ENCODE measurements around the gene NUDT2. TPM values are rescaled to one million over a fixed set of nuclear protein-coding genes. Genes with fewer than 3 reads are reported as not detected.

NUDT2 gene
- polyA plus RNA-seq, 1 of the 3 experiments (the other 2 are of a cell fraction): 47.8 TPM

DNA sequence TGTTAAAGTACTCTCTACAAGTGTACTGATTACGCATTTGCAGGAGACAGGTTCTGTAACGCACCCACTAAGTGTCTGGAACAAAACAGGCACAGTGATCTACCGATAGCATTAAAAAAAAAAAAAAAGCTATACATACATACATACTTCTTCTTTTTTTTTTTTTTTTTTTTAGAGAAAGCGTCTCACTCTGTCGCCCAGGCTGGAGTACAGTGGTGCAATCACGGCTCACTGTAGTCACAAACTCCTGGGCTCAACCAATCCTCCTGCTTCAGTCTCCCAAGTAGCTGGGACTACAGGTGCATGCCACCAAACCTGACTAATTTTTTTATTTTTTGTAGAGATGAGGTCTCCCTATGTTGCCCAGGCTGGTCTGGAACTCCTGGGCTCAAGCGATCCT, 7.9 kb upstream of the NUDT2 start:
- DNase-seq: no peak
- WGBS (ENCODE audit: low lambda C conversion rate): 98% methylated on average over 7 of the region's 7 CpGs
- CTCF ChIA-PET: interaction anchor here (1.2 kb wide), 1 partner anchor 69 kb away, joined by 3 read pairs; no protein-coding TSS in a partner anchor

DNA sequence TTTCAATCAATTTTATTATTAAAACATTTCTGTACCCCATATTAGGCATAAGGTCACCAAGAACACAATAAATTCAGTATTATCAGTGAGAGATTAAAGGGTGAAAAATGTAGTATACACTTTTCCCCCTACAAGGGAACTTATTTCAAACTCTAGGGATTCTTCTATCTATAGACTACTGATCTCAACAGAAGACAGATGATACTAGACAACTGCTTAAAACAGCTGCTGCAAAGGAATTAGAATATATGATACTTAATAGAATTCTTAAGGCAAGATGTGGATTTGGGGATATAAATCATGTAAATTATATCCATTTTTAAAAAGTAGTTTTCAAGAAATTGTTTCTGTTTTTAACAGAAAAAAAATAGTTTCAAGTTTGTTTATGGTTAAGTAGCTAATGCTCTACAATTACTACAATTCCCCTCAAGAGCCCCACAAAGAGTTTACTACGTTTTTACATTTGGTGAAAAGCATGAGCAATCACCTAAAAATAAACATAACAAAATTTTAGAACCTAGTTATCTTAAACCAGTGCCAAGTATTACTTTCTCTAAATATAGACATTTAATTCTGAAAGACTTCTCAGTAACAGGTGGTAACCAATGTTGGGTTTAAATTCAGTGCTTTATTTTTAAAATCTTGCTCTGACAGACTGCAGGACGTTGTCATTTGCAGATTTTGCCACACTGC, 6.3 kb upstream of the NUDT2 start:
- Histone ChIP-seq H3K9ac (no peak overlapping the region), H3K27me3 (ENCODE audit: insufficient read depth) (no peaks in the 10 kb centered on the region), H3K4me3 (ENCODE audit: low read depth in 2 of 2, low read length in 1 of 2) (no peak overlapping the region), H3F3A (replicated peaks; ENCODE audit: insufficient read depth) (peaks cover 3% of the 10 kb centered on the region), H3K4me1 (ENCODE audit: control insufficient read depth in 1 of 2, insufficient read depth in 2 of 2, low read depth in 1 of 2, low read length in 1 of 2) (peaks cover 4 to 7% of the 10 kb centered on the region in 2 experiments; a peak in 3 of 4 replicates), H3K9me2 (no peaks in the 10 kb centered on the region), H4K20me1 (ENCODE audit: insufficient read depth) (no peaks in the 10 kb centered on the region), H2AFZ (ENCODE audit: low read depth) (no peak overlapping the region; the same call in 1 of the 2 replicates), H3K27ac (ENCODE audit: low read depth in 2 of 2, low read length in 1 of 2) (no peak overlapping the region), H3K36me3 (replicated peaks in 1 of 2; ENCODE audit: control insufficient read depth in 1 of 2, insufficient read depth in 2 of 2, low read length in 1 of 2) (no peaks in the 10 kb centered on the region), H3K9me3 (no peaks in the 10 kb centered on the region), H3K79me2 (ENCODE audit: insufficient read depth) (peaks cover 44% of the 10 kb centered on the region), H3K4me2 (no peak overlapping the region)
- ChIA-PET POLR2A (no interaction called here), CTCF (interaction anchor here (0.7 kb wide), 1 partner anchor 166 kb away, joined by 3 read pairs; no protein-coding TSS in a partner anchor)
- TF ChIP-seq EZH2phosphoT487 (IDR thresholded peaks at IDR 0.05; ENCODE audit: borderline replicate concordance, low read depth): no peak
- TF ChIP-seq, protein P1, sequence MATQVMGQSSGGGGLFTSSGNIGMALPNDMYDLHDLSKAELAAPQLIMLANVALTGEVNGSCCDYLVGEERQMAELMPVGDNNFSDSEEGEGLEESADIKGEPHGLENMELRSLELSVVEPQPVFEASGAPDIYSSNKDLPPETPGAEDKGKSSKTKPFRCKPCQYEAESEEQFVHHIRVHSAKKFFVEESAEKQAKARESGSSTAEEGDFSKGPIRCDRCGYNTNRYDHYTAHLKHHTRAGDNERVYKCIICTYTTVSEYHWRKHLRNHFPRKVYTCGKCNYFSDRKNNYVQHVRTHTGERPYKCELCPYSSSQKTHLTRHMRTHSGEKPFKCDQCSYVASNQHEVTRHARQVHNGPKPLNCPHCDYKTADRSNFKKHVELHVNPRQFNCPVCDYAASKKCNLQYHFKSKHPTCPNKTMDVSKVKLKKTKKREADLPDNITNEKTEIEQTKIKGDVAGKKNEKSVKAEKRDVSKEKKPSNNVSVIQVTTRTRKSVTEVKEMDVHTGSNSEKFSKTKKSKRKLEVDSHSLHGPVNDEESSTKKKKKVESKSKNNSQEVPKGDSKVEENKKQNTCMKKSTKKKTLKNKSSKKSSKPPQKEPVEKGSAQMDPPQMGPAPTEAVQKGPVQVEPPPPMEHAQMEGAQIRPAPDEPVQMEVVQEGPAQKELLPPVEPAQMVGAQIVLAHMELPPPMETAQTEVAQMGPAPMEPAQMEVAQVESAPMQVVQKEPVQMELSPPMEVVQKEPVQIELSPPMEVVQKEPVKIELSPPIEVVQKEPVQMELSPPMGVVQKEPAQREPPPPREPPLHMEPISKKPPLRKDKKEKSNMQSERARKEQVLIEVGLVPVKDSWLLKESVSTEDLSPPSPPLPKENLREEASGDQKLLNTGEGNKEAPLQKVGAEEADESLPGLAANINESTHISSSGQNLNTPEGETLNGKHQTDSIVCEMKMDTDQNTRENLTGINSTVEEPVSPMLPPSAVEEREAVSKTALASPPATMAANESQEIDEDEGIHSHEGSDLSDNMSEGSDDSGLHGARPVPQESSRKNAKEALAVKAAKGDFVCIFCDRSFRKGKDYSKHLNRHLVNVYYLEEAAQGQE (IDR thresholded peaks at IDR 0.05; ENCODE audit: low read depth, low read length): no peak
- TF ChIP-seq JUND (IDR thresholded peaks at IDR 0.05): no peak
- no peak for TF ChIP-seq NFIC (IDR thresholded peaks at IDR 0.05; ENCODE audit: borderline replicate concordance)
- no peak for TF ChIP-seq YY1 (IDR thresholded peaks at IDR 0.05; ENCODE audit: low read depth)
- no peak for TF ChIP-seq RXRA (IDR thresholded peaks at IDR 0.05; ENCODE audit: borderline replicate concordance, low read depth)
- TF ChIP-seq GABPA (IDR thresholded peaks at IDR 0.05; ENCODE audit: low read depth): no peak
- no peak for TF ChIP-seq ELF1 (IDR thresholded peaks at IDR 0.05)
- TF ChIP-seq, protein P2, sequence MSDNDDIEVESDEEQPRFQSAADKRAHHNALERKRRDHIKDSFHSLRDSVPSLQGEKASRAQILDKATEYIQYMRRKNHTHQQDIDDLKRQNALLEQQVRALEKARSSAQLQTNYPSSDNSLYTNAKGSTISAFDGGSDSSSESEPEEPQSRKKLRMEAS (IDR thresholded peaks at IDR 0.05; ENCODE audit: low read depth): no peak
- TF ChIP-seq CHD2 (IDR thresholded peaks at IDR 0.05; ENCODE audit: low read length, partially characterized antibody): no peak
- TF ChIP-seq PBX3 (IDR thresholded peaks at IDR 0.05): no peak
- TF ChIP-seq USF1 (IDR thresholded peaks at IDR 0.05; ENCODE audit: borderline replicate concordance, low read depth): no peak
- TF ChIP-seq MXI1 (IDR thresholded peaks at IDR 0.05; ENCODE audit: low read depth, low read length): no peak
- DNase-seq: no peak
- 73% methylated on average over 2 of the region's 2 CpGs for WGBS (ENCODE audit: low lambda C conversion rate)

More for the DNA sequence above, 7.9 kb upstream of the NUDT2 start:
- no peak overlapping the region for H3K4me2 ChIP-seq
- H3F3A ChIP-seq (replicated peaks; ENCODE audit: insufficient read depth): peaks cover 3% of the 10 kb centered on the region
- no peak overlapping the region for H3K4me3 ChIP-seq (ENCODE audit: low read depth in 2 of 2, low read length in 1 of 2)
- H3K4me1 ChIP-seq (ENCODE audit: control insufficient read depth in 1 of 2, insufficient read depth in 2 of 2, low read depth in 1 of 2, low read length in 1 of 2): peaks cover 0 to 6% of the 10 kb centered on the region in 2 experiments; a peak in 2 of 4 replicates
- no peaks in the 10 kb centered on the region for H3K9me3 ChIP-seq
- H3K79me2 ChIP-seq (ENCODE audit: insufficient read depth): peaks cover 35% of the 10 kb centered on the region
- H3K9me2 ChIP-seq: no peaks in the 10 kb centered on the region
- H3K27me3 ChIP-seq (ENCODE audit: insufficient read depth): no peaks in the 10 kb centered on the region
- POLR2A ChIA-PET: no interaction called here
- H4K20me1 ChIP-seq (ENCODE audit: insufficient read depth): no peaks in the 10 kb centered on the region
- TF ChIP-seq SMC3 (IDR thresholded peaks at IDR 0.05; ENCODE audit: low read depth, low read length): no peak
- H2AFZ ChIP-seq (ENCODE audit: low read depth): no peak overlapping the region
- H3K9ac ChIP-seq: no peak overlapping the region
- no peak overlapping the region for H3K27ac ChIP-seq (ENCODE audit: low read depth in 2 of 2, low read length in 1 of 2)
- no peaks in the 10 kb centered on the region for H3K36me3 ChIP-seq (replicated peaks in 1 of 2; ENCODE audit: control insufficient read depth in 1 of 2, insufficient read depth in 2 of 2, low read length in 1 of 2)
